Ovary (tissue), 9 donors: ENCODE results near the gene C3orf18. TPM values are rescaled to one million over a fixed set of nuclear protein-coding genes. Genes with fewer than 3 reads are reported as not detected.

Experiments
- DNase-seq, 5 donors: peaks; one replicate each; pipeline ENCODE4 v3.0.0-alpha.2; 2019 to 2020
- H3K27ac ChIP-seq, 2 donors: fragments of 200-600 bp; one replicate each; pipeline versions ENCODE4 v1.5.1 to v1.8.0; 2019 to 2022
- H3K27me3 ChIP-seq: fragments of 200-600 bp; one replicate; pipeline ENCODE4 v1.8.0; 2022
- H3K36me3 ChIP-seq: fragments of 200-600 bp; sonication (generic); one replicate; pipeline ENCODE4 v1.5.1; 2019
- H3K4me1 ChIP-seq: one replicate; pipeline ENCODE4 v1.8.1; 2013; ENCODE audit warnings: mild to moderate bottlenecking, moderate library complexity; ENCODE audit not compliant: insufficient read depth
- H3K4me3 ChIP-seq: fragments of 200-600 bp; sonication (generic); one replicate; pipeline ENCODE4 v1.5.1; 2017
- H3K9me3 ChIP-seq, 2 donors: fragments of 200-600 bp in 1 of 2; sonication (generic) in 1 of 2; one replicate each; pipeline versions ENCODE4 v1.5.1 to v1.8.1; 2013 to 2019; ENCODE audit warnings: mild to moderate bottlenecking in 1 of 2, moderate library complexity in 1 of 2
- CTCF ChIP-seq, 3 donors: fragments of 450-650 bp in 2 of 3; fragments of 200-600 bp in 1 of 3; IDR thresholded peaks; one replicate each; pipeline versions ENCODE4 v1.5.1 to v1.8.0; 2016 to 2022; ENCODE audit warnings: antibody characterized with exemption in 3 of 3, mild to moderate bottlenecking in 1 of 3
- EP300 ChIP-seq: sonication (generic); formaldehyde crosslinking; IDR thresholded peaks from one replicate; pipeline ENCODE4 v1.6.1; 2017; ENCODE audit warnings: antibody characterized with exemption
- POLR2A ChIP-seq: fragments of 450-650 bp; IDR thresholded peaks from one replicate; pipeline ENCODE4 v1.6.1; 2017; ENCODE audit warnings: antibody characterized with exemption, mild to moderate bottlenecking, moderate library complexity
- WGBS, 3 donors: extraction: QIAGEN DNeasy Blood & Tissue Kit in 1 of 3; methylation state at CpG; one replicate each; pipeline versions ENCODE4 v1.1.5 to v1.1.7; 2013 to 2017; 5-methylcytosine and 5-hydroxymethylcytosine counted together
- intact Hi-C, 4 donors: fragments of 100-400 bp; cut with DNase I; formaldehyde crosslinking; loops; one replicate each; pipeline versions ENCODE4 v1.11.0 to v1.15.1; 2022 to 2023
- polyA plus RNA-seq, 2 donors: library from polyadenylated mRNA; stranded (reverse); fragments of 200-250 nt in 1 of 2; fragments of 350-450 nt in 1 of 2; fragmentation: Illumina TruSeq in 1 of 2; extraction: RNeasy Lipid Tissue Mini Kit (QIAGEN cat#74804) in 1 of 2; gene quantifications; one replicate each; pipeline ENCODE4 v1.2.3, GENCODE V29; 2013 to 2014
- total RNA-seq, 7 donors: library from RNA; depleted of rRNA in 2 of 7; stranded (reverse); fragments of >200 nt in 2 of 7; fragmentation: NEBNext Ultra II Directional in 3 of 7; extraction: Animal tissue kit (Norgen Biotek cat#: 25700) in 3 of 7; gene quantifications; one replicate each; pipeline versions ENCODE4 v1.1.0 to v1.2.4, GENCODE V29; 2016 to 2023
- donor health status: DM: no; HTN: no; CAD: no; lungs with moderate emphysema.
- donor health status: DM: no; HTN: no; CAD: no.
- donor health status: Bipolar disorder and iron deficiency.
- donor health status: DM: yes; HTN: yes; CAD: no.
- donor health status: DM: no; HTN: no; CAD: no.
- donor health status: DM: yes; HTN: yes; CAD: no.

C3orf18 gene
- total and polyA plus RNA-seq, 9 donors = 10.7 to 24.1 (median 17.5) TPM

GRCh38 chr3:50525987-50526386 lies 41.6 kb downstream of the C3orf18 start:
- intact Hi-C loops = no loop called here
- H3K9me3 ChIP-seq = no peaks in the 10 kb centered on the region
- H3K4me1 ChIP-seq = no peaks in the 10 kb centered on the region
- DNase-seq = no peak
- H3K27ac ChIP-seq = no peak overlapping the region
- 36 to 49% (median 37%) methylated on average over 6 of the region's 6 CpGs for WGBS, 3 donors
- TF ChIP-seq CTCF (IDR thresholded peaks at IDR 0.05) (no peak), EP300 (no peak), POLR2A (no peak)
- no peaks in the 10 kb centered on the region for H3K27me3 ChIP-seq
- H3K4me3 ChIP-seq = no peak overlapping the region
- H3K36me3 ChIP-seq = no peaks in the 10 kb centered on the region

- no peak overlapping the region for H3K27ac ChIP-seq
- TF ChIP-seq EP300 = no peak
- no peak for TF ChIP-seq POLR2A
- no peak for TF ChIP-seq CTCF (IDR thresholded peaks at IDR 0.05)
- 60 to 71% (median 66%) methylated on average over 8 to 9 of the region's 9 CpGs for WGBS, 3 donors
Observed at GRCh38 chr3:50525191-50525910, 42.2 kb downstream of the C3orf18 start.

GRCh38 chr3:50524746-50525145 lies 42.8 kb downstream of the C3orf18 start:
- Histone ChIP-seq H3K27me3 (no peaks in the 10 kb centered on the region), H3K4me3 (no peak overlapping the region), H3K4me1 (no peaks in the 10 kb centered on the region), H3K27ac (no peak overlapping the region), H3K36me3 (no peaks in the 10 kb centered on the region), H3K9me3 (no peaks in the 10 kb centered on the region)
- intact Hi-C loops = no loop called here
- no peak for TF ChIP-seq POLR2A
- TF ChIP-seq EP300 = no peak
- WGBS, 3 donors = 86 to 92% (median 89%) methylated on average over 5 of the region's 5 CpGs
- DNase-seq = no peak

More at GRCh38 chr3:50525191-50525910, 42.2 kb downstream of the C3orf18 start:
- Histone ChIP-seq H3K4me1 (no peaks in the 10 kb centered on the region), H3K27me3 (no peaks in the 10 kb centered on the region), H3K9me3 (no peaks in the 10 kb centered on the region), H3K36me3 (no peaks in the 10 kb centered on the region), H3K4me3 (no peak overlapping the region)
- no peak for DNase-seq
- intact Hi-C loops = no loop called here

GRCh38 chr3:50523279-50523811 lies 44.2 kb downstream of the C3orf18 start:
- no peaks in the 10 kb centered on the region for H3K4me1 ChIP-seq
- no peak overlapping the region for H3K27ac ChIP-seq
- no peaks in the 10 kb centered on the region for H3K36me3 ChIP-seq
- H3K4me3 ChIP-seq = no peak overlapping the region
- TF ChIP-seq CTCF (IDR thresholded peaks at IDR 0.05) (no peak), EP300 (no peak), POLR2A (no peak)
- no peaks in the 10 kb centered on the region for H3K27me3 ChIP-seq
- no peak for DNase-seq
- no peaks in the 10 kb centered on the region for H3K9me3 ChIP-seq
- 59 to 68% (median 68%) methylated on average over 9 of the region's 9 CpGs for WGBS, 3 donors
- intact Hi-C loops = no loop called here

- H3K27ac ChIP-seq = no peak overlapping the region
- H3K27me3 ChIP-seq = no peaks in the 10 kb centered on the region
- H3K4me3 ChIP-seq = no peak overlapping the region
- no peaks in the 10 kb centered on the region for H3K36me3 ChIP-seq
- DNase-seq = no peak
- TF ChIP-seq EP300 (no peak), POLR2A (no peak), CTCF (IDR thresholded peaks at IDR 0.05) (no peak)
- intact Hi-C loops = no loop called here
- WGBS, 3 donors = 70 to 75% (median 70%) methylated on average over 5 of the region's 5 CpGs
- no peaks in the 10 kb centered on the region for H3K4me1 ChIP-seq
- no peaks in the 10 kb centered on the region for H3K9me3 ChIP-seq
Observed at GRCh38 chr3:50521572-50521971, 46.0 kb downstream of the C3orf18 start.
